ENCODE results near the gene GRAMD1B.
"Not testable (repeated sequence)": the region's sequence is repeated elsewhere in the genome, so short reads cannot be mapped to it uniquely, and the experiment has no call there.

Gene GRAMD1B

GRCh38 chr11:123544631-123545375, 114.7 kb downstream of the GRAMD1B start:
- DNase-seq = no peak

- DNase-seq = no peak
Measured at GRCh38 chr11:123545726-123546270, 115.7 kb downstream of the GRAMD1B start.

GRCh38 chr11:123546515-123546914, 116.4 kb downstream of the GRAMD1B start:
- DNase-seq = no peak

GRCh38 chr11:123547180-123547579, 117.1 kb downstream of the GRAMD1B start:
- DNase-seq = peak; percentile 69 to 74 (median 72)

- DNase-seq = no peak
Measured at GRCh38 chr11:123548774-123549173, 118.7 kb downstream of the GRAMD1B start.

- peak; percentile 33 to 55 (median 50) for DNase-seq
Measured at GRCh38 chr11:123549926-123550917, 120.2 kb downstream of the GRAMD1B start.

- no peak for DNase-seq
Measured at GRCh38 chr11:123551079-123551478, 121.0 kb downstream of the GRAMD1B start.

- DNase-seq = no peak
Measured at GRCh38 chr11:123556633-123557032, 126.6 kb downstream of the GRAMD1B start.

GRCh38 chr11:123558536-123559315, 128.7 kb downstream of the GRAMD1B start:
- no peak for DNase-seq

GRCh38 chr11:123559523-123559955, 129.5 kb downstream of the GRAMD1B start:
- no peak for DNase-seq

GRCh38 chr11:123560006-123560405, 129.9 kb downstream of the GRAMD1B start:
- DNase-seq = peak; percentile 61 to 65 (median 64)

- DNase-seq = no peak
Measured at GRCh38 chr11:123561431-123561800, 131.3 kb downstream of the GRAMD1B start.

GRCh38 chr11:123562158-123562557, 132.1 kb downstream of the GRAMD1B start:
- DNase-seq = no peak

- DNase-seq = no peak
Measured at GRCh38 chr11:123562829-123563228, 132.8 kb downstream of the GRAMD1B start.

GRCh38 chr11:123564221-123564620, 134.2 kb downstream of the GRAMD1B start:
- peak; percentile 36 to 54 (median 49) for DNase-seq

- no peak for DNase-seq
Measured at GRCh38 chr11:123566852-123567251, 136.8 kb downstream of the GRAMD1B start.

- no peak for DNase-seq
Measured at GRCh38 chr11:123567466-123567865, 137.4 kb downstream of the GRAMD1B start.

- no peak for DNase-seq
Measured at GRCh38 chr11:123568367-123568870, 138.3 kb downstream of the GRAMD1B start.

GRCh38 chr11:123569393-123569792, 139.3 kb downstream of the GRAMD1B start:
- DNase-seq = no peak

- peak in 2 of 3 donors; percentile 21 to 23 for DNase-seq
Measured at GRCh38 chr11:123570939-123571580, 141.0 kb downstream of the GRAMD1B start.

GRCh38 chr11:123572791-123573190, 142.7 kb downstream of the GRAMD1B start:
- DNase-seq = not testable (repeated sequence)

- DNase-seq = no peak
Measured at GRCh38 chr11:123573286-123573685, 143.2 kb downstream of the GRAMD1B start.
